Measurements from ENCODE around the gene FKBP1A.

DNA sequence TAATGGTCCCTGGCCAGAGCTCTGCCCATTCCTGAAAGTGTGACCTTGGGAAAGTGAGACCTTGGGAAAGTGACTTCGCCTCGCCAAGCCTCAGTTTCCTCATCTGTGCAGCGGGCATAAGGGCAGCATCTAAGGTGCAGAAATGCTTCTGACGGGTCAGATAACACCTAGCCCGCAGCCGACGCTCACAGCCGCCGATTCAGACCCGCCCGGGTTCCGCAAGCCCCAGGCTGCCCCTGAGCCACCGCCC is 486 bp downstream of the FKBP1A start:
- TF ChIP-seq, protein P1, sequence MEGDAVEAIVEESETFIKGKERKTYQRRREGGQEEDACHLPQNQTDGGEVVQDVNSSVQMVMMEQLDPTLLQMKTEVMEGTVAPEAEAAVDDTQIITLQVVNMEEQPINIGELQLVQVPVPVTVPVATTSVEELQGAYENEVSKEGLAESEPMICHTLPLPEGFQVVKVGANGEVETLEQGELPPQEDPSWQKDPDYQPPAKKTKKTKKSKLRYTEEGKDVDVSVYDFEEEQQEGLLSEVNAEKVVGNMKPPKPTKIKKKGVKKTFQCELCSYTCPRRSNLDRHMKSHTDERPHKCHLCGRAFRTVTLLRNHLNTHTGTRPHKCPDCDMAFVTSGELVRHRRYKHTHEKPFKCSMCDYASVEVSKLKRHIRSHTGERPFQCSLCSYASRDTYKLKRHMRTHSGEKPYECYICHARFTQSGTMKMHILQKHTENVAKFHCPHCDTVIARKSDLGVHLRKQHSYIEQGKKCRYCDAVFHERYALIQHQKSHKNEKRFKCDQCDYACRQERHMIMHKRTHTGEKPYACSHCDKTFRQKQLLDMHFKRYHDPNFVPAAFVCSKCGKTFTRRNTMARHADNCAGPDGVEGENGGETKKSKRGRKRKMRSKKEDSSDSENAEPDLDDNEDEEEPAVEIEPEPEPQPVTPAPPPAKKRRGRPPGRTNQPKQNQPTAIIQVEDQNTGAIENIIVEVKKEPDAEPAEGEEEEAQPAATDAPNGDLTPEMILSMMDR (IDR thresholded peaks at IDR 0.05 in 8 of 11, conservative IDR thresholded peaks at IDR 0.05 in 3 of 11) = no peak
- TF ChIP-seq POLR2AphosphoS5 (IDR thresholded peaks at IDR 0.05) (no peak), POLR2A (IDR thresholded peaks at IDR 0.05) (no peak)

Data from spleen (tissue), 7 donors.